ENCODE results near the gene GNAI3. TPM values are rescaled to one million over a fixed set of nuclear protein-coding genes. Genes with fewer than 3 reads are reported as not detected.

Gene GNAI3
- polyA plus RNA-seq, 3 donors, result 2.5 to 4.8 (median 4.1) TPM

DNA sequence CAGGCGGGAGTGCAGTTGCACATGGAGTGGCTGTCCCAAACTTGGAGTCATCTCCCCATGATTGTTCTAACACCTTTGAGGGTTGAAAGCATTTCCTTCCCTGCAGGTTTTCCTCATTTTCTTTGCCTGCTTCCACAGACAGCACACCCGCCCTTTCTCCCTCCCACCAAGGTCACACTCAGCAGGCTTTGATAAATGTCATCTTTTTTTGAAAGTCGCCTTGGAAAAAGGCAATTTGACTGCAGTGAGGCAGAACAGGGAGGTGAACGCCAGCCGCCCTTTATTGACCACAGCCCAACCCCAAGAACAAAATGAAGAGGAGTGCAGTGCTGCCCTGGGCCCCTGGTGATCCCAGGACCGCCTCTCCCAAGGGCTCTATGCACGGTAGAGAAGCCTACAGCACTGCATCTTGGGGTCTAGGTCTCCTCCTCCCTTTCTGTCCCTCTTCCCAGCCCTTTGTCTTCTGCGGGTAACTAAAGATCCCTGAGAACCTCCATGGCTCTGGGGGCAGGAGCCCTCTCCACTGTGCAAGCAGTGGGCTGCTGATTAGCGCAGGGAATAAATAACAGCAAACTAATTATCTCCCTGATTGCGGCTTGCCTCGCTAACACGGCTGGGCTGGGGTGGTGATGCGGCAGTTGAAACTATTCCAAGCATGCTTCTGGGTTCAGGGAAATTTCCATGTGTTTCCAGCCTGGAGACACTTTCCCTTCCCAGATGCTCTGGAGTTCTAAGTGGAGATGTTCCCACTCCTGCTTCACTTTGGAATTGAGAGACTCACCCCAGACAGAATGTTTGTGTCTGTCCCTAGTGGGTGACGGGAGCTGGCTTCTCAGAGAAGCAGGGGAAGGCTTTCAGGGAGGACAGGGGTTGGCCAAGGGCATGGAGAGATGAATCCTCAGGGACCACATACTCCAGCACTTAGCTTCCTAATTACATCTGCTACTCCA is 27.1 kb upstream of the GNAI3 start:
- H3K27ac ChIP-seq (ENCODE audit: low read depth, low read length), result no peak overlapping the region
- whole genome bisulfite sequencing, 3 donors, result 44 to 67% (median 65%) methylated on average over 14 of the region's 14 CpGs

DNA sequence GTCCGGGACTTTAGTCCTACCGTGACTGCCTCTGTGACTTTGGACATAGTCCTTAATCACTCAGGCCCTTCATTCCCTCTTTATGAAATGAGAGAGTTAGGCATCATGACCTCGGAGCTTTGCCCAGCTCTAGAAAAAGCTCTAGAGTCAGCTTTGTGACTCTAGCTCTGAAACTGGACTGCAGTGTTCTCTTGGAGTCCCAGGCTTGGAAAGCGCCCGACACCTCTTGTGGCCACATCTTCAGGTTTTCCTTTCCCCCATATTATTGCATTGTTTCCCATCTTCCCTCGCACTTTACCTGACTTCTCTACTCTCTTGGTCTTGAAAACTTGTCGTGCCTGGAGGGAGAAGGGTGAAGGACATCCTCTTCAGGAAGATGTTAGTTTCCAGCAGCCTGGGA is 26.4 kb upstream of the GNAI3 start:
- no peak overlapping the region for H3K27ac ChIP-seq (ENCODE audit: low read depth, low read length)
- 81 to 89% (median 82%) methylated on average over 7 of the region's 7 CpGs for WGBS, 3 donors

DNA sequence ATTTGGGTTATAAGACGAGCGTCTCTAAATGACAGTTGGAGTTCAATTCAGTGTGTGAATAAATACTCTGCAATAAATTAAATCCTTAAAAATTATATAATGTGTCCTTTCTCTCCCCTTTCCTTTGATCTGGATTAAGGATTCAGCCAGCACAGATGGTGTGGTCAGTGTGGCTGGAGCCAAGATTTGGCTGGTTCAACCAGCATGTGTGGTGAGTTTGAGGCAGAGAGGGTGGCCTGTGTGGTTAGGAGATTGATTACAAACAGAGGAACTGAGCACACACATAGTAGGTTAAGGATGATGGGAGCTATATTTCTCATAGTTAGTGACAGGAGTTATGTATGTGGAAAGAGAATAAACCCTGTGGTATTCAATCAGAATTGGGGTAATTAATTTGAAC is 24.7 kb upstream of the GNAI3 start:
- 85 to 95% (median 94%) methylated on average over 2 of the region's 2 CpGs for whole genome bisulfite sequencing, 3 donors
- H3K27ac ChIP-seq (ENCODE audit: low read depth, low read length), result no peak overlapping the region

DNA sequence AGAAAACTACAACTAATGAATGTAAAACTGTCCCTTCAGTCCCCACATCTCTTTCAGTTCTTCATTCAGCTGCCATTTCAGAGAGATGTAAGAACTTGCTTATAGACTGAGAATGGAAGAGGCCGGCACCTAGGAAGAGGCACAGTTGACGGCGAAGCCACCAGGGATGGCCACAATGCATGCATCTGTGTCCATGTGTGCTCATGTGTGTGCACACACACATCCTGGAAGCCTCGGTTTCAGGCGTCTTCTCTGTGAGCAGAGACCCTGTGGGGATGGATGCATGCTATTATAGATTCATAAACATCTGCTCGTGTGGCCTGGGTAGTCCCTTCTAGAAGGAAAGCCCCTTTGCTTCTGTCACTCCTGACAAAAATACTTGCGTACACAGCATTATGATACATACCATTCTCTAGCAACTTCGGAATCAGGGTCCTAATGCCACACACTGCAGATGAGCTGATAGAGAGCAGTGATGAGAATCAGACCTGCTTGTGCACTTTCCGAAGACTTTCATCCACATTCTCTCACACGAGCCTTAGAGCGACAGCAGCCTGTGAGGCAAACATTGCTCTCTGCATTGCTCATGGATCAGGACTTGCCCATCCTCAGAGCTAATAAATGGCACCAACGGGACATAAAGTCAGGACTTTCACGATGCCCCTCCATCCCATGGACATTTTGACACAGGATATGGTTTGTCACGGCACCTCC is 21.2 kb upstream of the GNAI3 start:
- no peak overlapping the region for H3K27ac ChIP-seq (ENCODE audit: low read depth, low read length)
- WGBS, 3 donors, result 70 to 76% (median 72%) methylated on average over 14 of the region's 14 CpGs

DNA sequence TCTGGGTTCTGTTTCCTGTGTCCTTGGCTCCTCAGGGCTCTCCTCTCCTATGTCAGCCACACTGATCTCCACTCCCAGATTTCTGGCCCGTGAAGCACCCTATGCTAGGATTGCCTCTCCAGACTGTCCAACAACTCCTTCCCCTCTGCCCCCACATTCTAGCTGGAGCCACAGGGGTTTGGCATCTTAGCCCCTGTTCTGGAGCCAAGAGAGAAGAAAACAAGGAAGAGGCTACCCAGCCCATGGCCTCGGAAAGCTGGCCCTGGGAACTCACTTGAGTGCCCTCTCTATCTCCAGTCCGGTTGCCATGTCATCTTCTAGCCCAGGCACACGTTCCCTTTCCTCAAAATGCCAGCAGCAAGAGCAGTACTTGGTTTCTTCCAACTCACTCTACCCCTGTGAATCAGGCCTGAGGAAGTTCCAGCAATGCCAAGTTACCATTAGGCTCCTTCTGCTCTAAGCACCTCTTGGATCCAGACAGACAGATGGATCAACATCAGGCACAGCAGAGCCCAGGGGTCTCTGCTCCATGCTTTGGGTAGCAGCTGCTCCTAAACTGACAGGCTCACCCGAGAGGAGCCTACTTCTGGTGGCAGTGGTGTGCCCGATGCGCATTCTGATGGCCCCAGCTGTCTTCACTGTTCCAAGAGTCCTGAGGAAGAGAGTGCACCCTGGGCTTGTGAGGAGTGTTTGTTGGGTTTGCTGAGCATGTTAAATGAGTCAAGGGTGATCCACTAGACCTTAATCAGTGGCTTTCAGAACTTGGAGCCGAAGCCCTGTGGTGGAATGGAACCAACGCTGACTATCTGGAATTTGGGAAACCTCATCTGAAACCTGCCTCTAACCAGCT is 20.3 kb upstream of the GNAI3 start:
- WGBS, 3 donors, result 80 to 84% (median 81%) methylated on average over 9 of the region's 9 CpGs
- H3K27ac ChIP-seq (ENCODE audit: low read depth, low read length), result no peak overlapping the region

DNA sequence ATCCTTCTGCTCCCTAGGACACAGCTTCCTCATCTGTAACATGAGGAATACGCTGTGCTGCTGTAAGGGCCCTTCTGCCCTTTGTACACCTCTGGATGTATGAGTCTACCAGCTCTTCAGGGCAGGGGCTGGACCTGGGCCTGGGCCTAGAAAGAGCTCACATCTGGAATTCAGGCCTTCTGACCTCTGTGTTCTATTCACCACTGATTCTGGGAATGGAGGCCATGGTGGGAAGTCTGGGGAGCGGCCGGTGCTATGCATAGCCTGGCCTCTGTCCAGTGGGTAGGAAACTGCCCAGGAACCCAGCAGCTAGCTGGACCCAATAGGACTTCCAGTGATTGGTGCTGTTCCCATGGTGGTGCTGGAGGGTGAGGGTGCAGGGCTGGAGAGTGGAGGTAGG is 19.7 kb upstream of the GNAI3 start:
- H3K27ac ChIP-seq (ENCODE audit: low read depth, low read length), result no peak overlapping the region
- 75 to 86% (median 84%) methylated on average over 3 of the region's 3 CpGs for WGBS, 3 donors

DNA sequence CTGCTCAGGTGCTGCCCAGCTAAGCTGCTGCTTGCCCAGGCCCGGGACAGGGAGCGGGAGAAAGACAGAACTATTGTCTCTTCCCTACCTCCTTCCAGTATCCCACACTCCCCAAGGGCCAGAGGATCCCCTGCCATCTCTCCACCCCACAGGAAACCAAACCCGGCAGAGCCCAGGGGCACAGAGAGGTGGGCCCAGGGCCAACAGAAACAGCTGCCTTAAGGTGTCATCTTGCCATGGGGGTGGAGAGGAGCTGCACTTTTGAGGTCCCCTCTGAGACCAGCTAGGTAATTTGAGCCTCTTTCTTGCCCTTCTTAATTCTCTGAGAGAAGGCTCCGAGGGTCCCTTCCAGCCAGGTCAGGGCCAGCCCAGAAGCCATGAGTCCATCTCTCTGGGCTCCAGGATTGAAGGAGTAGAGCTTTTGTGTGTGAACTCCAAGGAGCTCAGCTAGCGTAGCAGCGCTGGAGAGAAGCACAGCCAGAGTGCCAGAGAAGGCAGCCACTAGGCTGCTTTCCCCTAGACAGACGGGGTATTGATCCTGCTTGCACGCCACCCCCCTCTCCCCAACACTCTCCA is 18.4 kb upstream of the GNAI3 start:
- 64 to 79% (median 73%) methylated on average over 8 of the region's 8 CpGs for WGBS, 3 donors

DNA sequence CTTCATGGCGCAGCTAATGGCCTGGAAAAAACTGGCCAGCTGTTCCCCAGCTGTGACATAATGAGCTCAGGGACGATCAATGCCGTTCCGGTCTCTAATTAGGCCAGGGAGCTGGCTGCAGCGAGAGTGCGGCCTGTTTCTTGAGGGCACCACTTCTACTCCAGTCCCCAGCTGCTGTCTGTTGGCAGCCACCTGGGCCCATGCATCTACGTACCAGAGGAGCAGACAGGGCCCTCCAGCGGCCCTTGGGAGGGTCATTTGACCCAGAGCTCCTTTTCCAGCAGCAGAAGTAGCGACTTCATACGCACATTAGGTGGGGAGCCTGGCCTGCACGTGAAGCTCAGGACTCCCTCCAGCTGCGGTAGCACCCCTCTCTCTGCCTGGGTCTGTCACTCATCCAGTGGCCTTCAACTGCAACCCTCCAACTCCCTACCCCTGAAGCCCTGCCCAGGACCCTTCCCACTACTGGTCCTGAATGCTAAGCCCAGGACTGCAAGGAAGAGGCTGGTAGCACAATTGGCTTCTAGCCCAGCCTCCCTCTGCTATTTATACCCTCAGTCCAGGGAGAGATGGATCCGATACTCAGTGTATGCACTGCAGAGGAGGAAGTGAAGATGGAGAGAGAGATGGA is 17.8 kb upstream of the GNAI3 start:
- H3K27ac ChIP-seq (ENCODE audit: low read depth, low read length), result no peak overlapping the region
- 76 to 83% (median 77%) methylated on average over 13 of the region's 13 CpGs for WGBS, 3 donors

More for the DNA sequence above, 18.4 kb upstream of the GNAI3 start:
- no peak overlapping the region for H3K27ac ChIP-seq (ENCODE audit: low read depth, low read length)

DNA sequence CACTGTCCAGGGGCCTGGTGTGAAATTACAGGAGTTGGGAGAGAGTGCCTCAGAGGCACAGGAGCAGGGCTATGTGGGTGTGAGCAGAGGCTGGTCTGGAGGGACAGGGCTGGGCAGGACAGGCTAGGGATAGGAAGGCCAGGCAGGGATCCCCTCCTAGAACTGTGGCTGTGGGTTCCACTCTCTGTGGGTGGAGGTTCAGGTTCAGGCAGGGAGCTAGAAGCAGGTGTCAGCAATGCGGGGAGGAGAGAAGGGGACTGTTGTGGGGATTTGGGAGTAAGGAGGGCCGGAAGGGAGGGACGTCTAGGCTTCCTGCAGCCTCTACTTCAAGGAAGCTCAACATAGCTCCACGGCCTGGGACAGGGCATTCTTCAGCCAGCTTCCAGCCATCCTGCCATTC is 17.0 kb upstream of the GNAI3 start:
- H3K27ac ChIP-seq (ENCODE audit: low read depth, low read length), result no peak overlapping the region
- 79 to 82% (median 82%) methylated on average over 4 of the region's 4 CpGs for WGBS, 3 donors

DNA sequence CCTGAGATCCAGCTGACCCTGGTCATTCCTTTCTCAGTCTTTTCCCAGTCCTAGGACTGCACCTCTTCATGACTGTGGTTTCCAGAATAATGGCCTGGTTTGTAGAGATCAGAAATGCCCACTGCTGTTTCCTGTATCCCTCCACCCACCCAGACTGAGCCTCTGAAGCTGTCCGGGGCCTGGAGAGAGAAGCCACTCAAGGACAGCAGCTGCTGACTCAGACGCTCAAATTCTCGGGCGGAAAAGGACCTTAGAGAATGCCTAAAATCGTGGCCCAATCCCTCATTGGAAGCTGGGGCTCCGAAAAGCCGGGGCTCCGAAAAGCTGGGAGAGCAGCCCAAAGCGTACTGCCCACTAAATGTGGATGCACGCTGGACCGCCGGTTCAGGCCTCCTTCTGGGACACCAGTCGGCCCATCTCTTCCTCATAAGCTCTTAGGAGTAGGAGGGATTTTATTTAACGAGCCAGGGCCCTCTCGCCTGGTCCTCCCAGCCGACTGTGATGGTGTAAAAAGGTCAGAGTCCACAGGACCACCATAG is 16.5 kb upstream of the GNAI3 start:
- H3K27ac ChIP-seq (ENCODE audit: low read depth, low read length), result no peak overlapping the region
- 44 to 57% (median 49%) methylated on average over 16 of the region's 16 CpGs for WGBS, 3 donors

DNA sequence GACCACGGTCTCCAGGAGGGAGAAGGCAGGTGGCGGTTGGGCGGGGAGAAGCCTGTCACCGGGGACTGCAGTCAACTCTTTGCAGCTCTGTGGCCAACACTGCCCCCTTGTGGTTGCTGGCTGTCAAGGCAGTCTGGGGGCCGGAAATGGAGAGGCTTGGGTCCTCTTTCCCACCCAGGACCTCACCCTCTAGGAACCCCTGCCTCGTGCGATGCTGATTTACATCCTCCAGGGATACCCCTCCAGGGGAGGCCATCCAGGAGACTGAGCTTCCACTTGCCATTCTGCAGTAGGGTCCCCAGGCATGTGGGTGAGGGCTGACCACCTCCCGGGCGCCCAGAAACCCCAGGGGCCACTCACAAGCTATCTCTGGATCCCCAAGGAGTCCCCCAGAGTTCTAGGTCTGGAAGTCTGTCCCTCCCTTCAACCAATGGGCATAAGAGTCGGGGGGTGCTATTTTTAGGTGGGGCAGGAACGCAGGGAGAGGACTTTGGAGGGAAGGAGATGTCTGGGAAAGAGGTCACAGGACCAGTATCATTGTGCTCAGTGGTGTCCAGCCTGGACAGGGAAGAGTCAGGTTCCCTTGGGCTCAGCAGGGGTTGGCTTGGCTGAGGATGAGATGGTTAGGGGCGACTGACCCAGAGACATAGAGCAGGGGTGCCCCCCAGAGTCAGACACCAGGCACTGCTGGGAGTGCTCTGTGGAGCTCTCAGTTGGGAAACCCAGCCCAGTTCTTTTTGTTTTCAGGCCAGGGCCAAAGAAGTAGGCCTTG is 15.9 kb upstream of the GNAI3 start:
- WGBS, 3 donors, result 13 to 14% (median 13%) methylated on average over 12 of the region's 12 CpGs
- no peak overlapping the region for H3K27ac ChIP-seq (ENCODE audit: low read depth, low read length)

DNA sequence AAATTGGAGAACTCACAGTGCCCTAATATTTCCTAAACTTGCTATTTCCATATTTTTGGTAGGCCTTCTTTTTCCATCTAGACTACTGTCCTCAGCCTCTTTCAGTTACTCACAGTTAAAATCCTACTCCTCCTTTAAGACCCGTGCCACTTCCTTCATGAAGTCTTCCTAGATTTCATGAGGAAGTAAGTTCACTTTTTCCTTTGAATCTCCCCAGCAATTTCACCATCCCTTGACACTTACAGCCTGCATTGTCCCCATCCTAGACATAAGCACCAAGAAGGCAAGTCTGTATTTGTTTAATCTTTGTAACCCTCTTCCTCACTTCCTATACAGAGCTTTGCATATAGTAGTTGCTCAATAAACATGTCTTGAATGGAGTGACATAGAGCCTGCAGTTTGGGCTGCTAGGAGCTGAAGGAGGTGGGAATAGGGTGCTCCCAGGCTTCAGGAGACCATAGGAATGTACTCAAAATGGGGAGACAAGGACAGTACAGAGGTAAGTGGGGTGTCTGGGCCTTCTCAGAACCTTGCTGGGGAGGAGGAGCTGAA is 14.0 kb upstream of the GNAI3 start:
- WGBS, 3 donors, result 65 to 80% (median 74%) methylated on average over 1 of the region's 1 CpG
- no peak overlapping the region for H3K27ac ChIP-seq (ENCODE audit: low read depth, low read length)

DNA sequence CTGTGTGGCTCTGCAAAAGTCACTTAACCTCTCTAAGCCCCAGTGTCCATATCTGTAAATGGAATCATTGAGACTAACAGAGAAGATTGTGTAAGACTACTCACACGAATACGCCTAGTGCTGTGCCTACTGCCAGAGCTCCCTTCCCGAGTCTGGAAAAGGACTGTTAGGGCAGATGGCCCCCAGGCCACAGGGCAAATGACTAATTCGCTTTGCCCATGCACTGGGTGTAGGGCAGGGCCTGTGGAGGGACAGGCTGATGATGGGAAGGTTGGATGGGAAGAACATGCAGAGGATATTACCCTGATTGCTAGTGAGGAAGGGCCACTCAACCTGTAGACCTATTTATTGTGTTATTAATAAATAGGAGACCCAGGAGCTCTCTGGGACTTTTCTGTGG is 12.9 kb upstream of the GNAI3 start:
- WGBS, 3 donors, result 61 to 77% (median 73%) methylated on average over 4 of the region's 4 CpGs

DNA sequence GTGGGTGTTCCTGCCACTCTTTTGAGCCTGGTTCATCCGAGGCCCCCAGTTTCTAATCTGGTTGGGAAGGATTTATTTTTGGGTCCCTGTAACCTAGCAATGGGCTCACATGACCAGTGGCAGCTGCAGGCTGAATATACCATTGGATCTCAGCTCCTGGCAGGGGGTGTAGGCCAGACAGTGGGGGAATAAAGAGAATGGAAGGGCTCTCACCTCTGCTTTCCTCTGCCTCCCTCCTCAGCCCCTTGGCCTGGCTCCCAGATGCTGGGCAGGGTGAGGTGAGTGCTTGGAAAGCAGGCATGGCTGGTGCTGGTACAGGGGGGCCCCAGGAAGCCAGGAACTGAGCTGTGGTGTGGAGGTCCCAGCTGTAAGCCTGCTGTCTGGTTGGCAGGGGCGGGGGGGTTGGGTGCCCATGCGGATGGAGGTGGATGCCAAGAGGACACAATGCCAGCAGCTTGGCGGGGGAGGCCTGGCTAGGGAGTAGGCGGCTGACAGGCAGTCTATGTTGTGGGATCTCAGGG is 12.4 kb upstream of the GNAI3 start:
- H3K27ac ChIP-seq (ENCODE audit: low read depth, low read length), result no peak overlapping the region
- WGBS, 3 donors, result 70 to 81% (median 77%) methylated on average over 5 of the region's 5 CpGs

More for the DNA sequence above, 12.9 kb upstream of the GNAI3 start:
- H3K27ac ChIP-seq (ENCODE audit: low read depth, low read length), result no peak overlapping the region

DNA sequence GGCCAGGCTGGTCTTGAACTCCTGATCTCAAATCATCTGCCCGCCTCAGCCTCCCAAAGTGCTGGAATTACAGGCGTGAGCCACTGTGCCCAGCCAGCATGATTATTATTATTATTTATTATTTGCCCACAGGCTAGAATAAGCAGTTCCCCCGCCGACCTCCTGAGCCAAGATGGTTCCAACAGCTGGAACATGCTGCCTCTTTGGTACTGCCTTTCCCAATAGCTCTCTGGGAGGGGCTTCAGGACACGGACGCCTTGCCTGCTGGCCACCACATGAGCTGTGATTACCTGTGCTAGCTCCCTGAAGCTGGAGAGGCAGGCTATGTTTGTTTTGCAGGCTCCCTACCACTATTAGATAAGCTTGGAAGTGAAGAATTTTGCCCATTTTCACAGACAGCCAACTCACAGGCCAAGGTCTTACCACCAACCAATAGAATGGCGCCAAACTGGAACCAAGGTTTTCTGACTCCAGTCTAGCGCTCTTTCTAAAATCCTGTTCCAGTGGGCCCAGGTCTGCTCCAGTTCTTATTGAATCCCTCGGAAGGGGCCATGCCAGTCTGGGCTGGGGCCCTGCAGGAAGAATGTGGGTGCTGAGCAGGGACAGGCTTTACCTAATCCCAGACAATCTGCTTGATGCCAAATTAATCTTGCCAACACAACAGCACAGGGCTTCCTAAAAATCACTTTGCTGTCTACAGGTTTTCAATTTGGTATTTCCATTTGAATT is 10.8 kb upstream of the GNAI3 start:
- no peak overlapping the region for H3K27ac ChIP-seq (ENCODE audit: low read depth, low read length)
- WGBS, 3 donors, result 74 to 91% (median 85%) methylated on average over 9 of the region's 9 CpGs

Measured in adipose tissue (tissue), 3 donors.